HG03460 (cell line): ENCODE results near the gene SMYD3.

Experiments used
- ATAC-seq: cut with Tn5 transposase; IDR thresholded peaks from one replicate; pipeline ENCODE4 v1.9.1; 2021; ENCODE audit not compliant: unreplicated experiment

SMYD3 gene

GRCh38 chr1:246155923-246156322 is 351.2 kb downstream of the SMYD3 start:
- no peak for ATAC-seq

- no peak for ATAC-seq
These were observed 353.3 kb downstream of the SMYD3 start for GRCh38 chr1:246153796-246154212.

- ATAC-seq: no peak
These were observed 354.1 kb downstream of the SMYD3 start for GRCh38 chr1:246152986-246153431.

GRCh38 chr1:246151796-246152434 is 355.2 kb downstream of the SMYD3 start:
- no peak for ATAC-seq

GRCh38 chr1:246149543-246149942 is 357.5 kb downstream of the SMYD3 start:
- ATAC-seq: no peak

- no peak for ATAC-seq
These were observed 359.3 kb downstream of the SMYD3 start for GRCh38 chr1:246147524-246148461.

- no peak for ATAC-seq
These were observed 360.1 kb downstream of the SMYD3 start for GRCh38 chr1:246146804-246147523.

GRCh38 chr1:246145900-246146299 is 361.2 kb downstream of the SMYD3 start:
- no peak for ATAC-seq

- no peak for ATAC-seq
These were observed 362.1 kb downstream of the SMYD3 start for GRCh38 chr1:246144931-246145330.

GRCh38 chr1:246142320-246142893 is 364.7 kb downstream of the SMYD3 start:
- ATAC-seq: no peak

GRCh38 chr1:246141306-246141705 is 365.8 kb downstream of the SMYD3 start:
- no peak for ATAC-seq

- no peak for ATAC-seq
These were observed 367.3 kb downstream of the SMYD3 start for GRCh38 chr1:246139745-246140182.

GRCh38 chr1:246138781-246139180 is 368.3 kb downstream of the SMYD3 start:
- no peak for ATAC-seq

GRCh38 chr1:246136477-246136876 is 370.6 kb downstream of the SMYD3 start:
- no peak for ATAC-seq

- no peak for ATAC-seq
These were observed 372.3 kb downstream of the SMYD3 start for GRCh38 chr1:246134789-246135188.

GRCh38 chr1:246131095-246131494 is 376.0 kb downstream of the SMYD3 start:
- no peak for ATAC-seq

- no peak for ATAC-seq
These were observed 378.5 kb downstream of the SMYD3 start for GRCh38 chr1:246128494-246129069.

- no peak for ATAC-seq
These were observed 380.5 kb downstream of the SMYD3 start for GRCh38 chr1:246126580-246126979.

- ATAC-seq: no peak
These were observed 385.0 kb downstream of the SMYD3 start for GRCh38 chr1:246122071-246122470.

GRCh38 chr1:246121533-246121932 is 385.5 kb downstream of the SMYD3 start:
- ATAC-seq: no peak
